ENCODE data around the gene NAT14.
"Not testable (repeated sequence)": the region's sequence is repeated elsewhere in the genome, so short reads cannot be mapped to it uniquely, and the experiment has no call there.

Gene NAT14

DNA sequence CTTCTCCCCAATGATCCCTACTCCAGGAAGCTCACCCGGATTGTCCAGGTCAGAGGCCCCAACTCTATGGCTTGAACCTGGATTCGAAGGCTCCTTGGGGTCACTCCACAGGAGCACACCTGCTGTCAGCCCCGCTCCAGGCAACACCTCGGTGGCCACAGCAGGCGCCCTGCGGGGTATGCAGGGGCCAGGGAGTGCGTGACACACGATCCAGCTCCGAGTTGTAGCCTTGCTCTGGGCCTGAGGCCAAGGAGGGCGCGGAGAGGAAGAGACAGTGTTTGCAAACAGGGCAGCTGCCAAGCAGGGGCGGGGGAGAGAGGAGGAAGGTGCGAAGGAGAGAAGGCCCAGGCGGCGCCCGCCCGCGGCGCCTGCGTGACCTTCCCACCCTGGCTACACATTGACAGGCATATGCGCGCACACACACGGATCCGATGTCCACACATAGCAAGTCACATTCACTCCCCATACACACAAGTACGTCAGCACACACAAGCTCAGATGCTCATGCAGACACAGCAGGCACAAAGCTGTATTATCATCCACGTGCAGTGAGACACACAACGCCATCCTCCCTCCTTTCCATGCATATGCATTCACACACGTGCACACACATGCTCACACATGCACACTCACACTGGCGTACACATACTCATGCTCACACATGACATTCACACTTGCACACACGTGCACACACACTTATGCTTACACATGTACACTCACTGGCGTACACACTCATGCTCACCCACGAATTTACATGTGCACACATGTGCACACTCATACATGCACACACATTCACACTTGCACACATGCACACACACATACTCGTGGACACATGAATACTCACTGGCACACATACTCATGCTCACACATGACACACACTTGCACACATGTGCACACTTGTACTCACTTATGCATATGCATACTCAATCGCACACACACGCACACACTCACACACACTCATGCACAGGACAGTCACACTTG, 41.5 kb downstream of the NAT14 start:
- TF ChIP-seq, protein P1, sequence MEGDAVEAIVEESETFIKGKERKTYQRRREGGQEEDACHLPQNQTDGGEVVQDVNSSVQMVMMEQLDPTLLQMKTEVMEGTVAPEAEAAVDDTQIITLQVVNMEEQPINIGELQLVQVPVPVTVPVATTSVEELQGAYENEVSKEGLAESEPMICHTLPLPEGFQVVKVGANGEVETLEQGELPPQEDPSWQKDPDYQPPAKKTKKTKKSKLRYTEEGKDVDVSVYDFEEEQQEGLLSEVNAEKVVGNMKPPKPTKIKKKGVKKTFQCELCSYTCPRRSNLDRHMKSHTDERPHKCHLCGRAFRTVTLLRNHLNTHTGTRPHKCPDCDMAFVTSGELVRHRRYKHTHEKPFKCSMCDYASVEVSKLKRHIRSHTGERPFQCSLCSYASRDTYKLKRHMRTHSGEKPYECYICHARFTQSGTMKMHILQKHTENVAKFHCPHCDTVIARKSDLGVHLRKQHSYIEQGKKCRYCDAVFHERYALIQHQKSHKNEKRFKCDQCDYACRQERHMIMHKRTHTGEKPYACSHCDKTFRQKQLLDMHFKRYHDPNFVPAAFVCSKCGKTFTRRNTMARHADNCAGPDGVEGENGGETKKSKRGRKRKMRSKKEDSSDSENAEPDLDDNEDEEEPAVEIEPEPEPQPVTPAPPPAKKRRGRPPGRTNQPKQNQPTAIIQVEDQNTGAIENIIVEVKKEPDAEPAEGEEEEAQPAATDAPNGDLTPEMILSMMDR (IDR thresholded peaks at IDR 0.05; ENCODE audit: low read depth, low read length, missing control alignments) = no peak
- DNase-seq (ENCODE audit: extremely low read depth, low read depth) = no peak

DNA sequence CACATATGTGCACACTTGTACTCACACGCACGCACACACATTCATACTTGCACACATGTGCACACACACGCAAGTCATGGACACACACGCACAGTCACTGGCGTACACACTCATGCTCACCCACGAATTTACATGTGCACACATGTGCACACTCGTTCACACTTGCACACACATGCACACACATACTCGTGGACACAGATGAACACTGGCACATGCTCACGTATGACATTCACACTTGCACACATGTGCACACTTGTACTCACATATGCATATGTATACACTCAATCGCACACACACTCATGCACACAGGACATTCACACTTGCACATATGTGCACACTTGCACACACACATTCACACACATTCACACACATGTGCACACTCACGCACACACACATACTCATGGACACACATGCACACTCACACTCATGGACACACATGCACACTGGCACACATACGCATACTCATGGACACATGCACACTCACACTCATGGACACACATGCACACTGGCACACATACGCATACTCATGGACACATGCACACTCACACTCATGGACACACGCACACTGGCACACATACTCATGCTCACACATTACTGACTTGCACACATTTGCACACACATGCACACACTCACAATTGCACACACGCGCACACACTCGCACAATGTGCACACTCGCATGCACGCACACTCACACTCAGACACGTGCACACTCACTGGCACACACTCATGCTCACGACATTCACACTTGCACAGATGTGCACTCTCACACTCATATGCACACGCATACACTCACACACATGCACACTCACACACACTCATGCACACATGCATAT, 42.4 kb downstream of the NAT14 start:
- DNase-seq (ENCODE audit: extremely low read depth, low read depth) = no peak
- H3K4me3 ChIP-seq (replicated peaks; ENCODE audit: low read depth, low read length) = no peak overlapping the region
- TF ChIP-seq, protein P1 (IDR thresholded peaks at IDR 0.05; ENCODE audit: low read depth, low read length, missing control alignments) = no peak

More for the DNA sequence above, 41.5 kb downstream of the NAT14 start:
- no peak overlapping the region for H3K4me3 ChIP-seq (replicated peaks; ENCODE audit: low read depth, low read length)

DNA sequence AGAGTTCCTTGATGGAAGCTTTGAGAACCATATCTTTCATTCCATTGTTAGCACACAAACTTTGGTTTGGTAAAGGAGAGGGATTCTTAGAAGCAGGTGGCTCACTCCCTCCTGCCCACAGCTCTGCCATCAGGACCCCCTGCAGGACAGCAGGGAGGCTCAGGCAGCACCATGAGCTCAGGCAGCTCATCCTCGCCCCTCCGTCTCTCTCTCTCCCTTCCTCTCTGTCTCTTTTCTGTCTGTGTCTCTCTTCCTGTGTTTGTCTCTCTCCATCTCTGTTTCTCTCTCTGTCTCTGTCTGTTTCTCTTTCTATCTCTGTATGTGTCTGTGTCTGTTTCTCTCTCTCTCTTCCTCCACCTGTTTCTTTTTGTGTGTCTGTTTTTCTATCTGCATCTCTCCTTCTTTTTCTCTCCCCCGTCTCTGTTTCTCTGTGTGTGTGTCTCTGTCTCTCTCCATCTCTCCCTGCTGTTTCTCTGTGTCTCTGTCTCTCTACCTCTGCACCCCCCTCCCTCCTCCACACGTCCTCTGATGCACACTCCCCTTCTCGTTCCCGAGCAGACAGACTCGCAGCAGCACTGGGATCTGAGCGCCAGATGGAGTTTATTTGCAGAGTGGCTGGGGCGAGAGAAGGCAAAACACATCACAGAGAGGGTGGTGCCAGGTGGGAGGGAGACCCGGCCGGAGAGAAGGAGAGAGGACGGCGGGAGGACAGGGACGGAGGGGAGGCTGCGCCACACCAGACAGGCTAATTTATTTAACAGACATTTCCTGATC, 43.2 kb downstream of the NAT14 start:
- TF ChIP-seq, protein P1 (IDR thresholded peaks at IDR 0.05; ENCODE audit: low read depth, low read length, missing control alignments) = no peak
- no peak for DNase-seq (ENCODE audit: extremely low read depth, low read depth)
- H3K4me3 ChIP-seq (replicated peaks; ENCODE audit: low read depth, low read length) = no peak overlapping the region

DNA sequence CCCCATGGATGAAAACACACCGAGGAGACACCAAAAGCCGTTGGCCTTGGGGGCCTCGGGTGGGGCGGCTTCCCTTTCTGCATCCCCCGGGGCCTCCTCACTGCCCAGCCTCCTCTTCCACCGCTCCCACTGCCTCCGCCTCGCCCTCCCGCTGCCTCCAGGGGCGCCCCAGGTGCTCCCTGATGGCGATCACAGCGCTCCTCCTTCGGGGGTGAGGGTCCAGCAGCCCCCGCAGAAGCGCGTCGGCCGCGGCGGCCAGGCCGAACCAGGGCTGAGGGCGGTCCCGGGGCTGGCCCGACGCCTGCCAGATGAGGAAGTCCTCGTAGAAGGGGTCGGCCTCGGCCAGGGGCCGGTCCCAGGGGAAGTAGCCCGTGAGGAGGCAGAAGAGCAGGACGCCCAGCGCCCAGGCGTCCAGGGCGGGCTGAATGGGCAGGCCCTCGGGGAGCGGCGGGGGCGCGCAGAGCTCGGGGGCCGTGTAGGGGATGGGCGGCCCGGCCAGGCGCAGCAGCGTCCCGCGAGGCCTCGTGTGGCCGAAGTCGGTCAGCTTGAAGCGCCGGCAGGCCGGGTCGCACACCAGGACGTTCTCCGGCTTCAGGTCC, 44.7 kb downstream of the NAT14 start:
- TF ChIP-seq, protein P1 (IDR thresholded peaks at IDR 0.05; ENCODE audit: low read depth, low read length, missing control alignments) = no peak
- no peak for DNase-seq (ENCODE audit: extremely low read depth, low read depth)
- H3K4me3 ChIP-seq (replicated peaks; ENCODE audit: low read depth, low read length) = no peak overlapping the region

DNA sequence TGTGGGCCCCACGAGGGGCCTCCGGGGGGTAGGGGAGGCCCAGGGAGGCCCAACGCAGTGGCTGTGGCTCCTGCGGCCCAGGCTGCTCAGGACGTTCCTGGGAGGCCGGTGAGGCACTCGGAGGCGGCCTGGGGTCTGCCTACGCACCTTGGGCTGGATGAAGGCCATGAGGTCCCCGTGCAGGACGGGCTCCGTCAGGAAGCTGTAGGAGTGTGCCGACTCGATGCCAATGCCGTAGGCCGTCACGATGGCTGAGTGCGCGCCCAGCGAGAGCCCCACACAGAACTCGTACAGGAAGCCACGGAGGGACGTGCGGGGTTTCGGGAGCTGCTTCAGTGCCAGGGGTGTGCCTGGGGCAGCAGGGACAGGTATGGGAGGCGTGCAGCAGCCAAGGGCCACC, 46.0 kb downstream of the NAT14 start:
- DNase-seq (ENCODE audit: extremely low read depth, low read depth) = no peak
- TF ChIP-seq, protein P1 (IDR thresholded peaks at IDR 0.05; ENCODE audit: low read depth, low read length, missing control alignments) = no peak
- H3K4me3 ChIP-seq (replicated peaks; ENCODE audit: low read depth, low read length) = no peak overlapping the region

DNA sequence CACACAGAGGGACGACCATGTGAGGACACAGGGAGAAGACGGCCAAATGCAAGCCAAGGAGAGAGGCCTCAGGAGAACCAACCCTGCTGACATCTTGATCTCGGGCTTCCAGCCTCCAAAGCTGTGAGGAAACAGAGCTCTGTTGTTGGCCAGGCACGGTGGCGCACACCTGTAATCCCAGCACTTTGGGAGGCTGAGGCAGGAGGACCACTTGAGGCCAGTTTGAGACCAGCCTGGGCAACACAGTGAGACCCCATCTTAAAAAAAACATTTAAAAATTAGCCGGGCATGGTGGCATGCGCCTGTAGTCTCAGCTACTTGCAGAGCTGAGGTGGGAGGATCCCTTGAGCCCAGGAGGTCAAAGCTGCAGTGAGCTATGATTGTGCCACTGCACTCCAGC, 49.3 kb downstream of the NAT14 start:
- not testable (repeated sequence) for DNase-seq (ENCODE audit: extremely low read depth, low read depth); H3K4me3 ChIP-seq (replicated peaks; ENCODE audit: low read depth, low read length)
